Karpas-422 (cell line): ENCODE measurements around the gene CNTNAP1. TPM values are rescaled to one million over a fixed set of nuclear protein-coding genes. Genes with fewer than 3 reads are reported as not detected.
"Not testable (repeated sequence)": the region's sequence is repeated elsewhere in the genome, so short reads cannot be mapped to it uniquely, and the experiment has no call there.

Experiments used
- DNase-seq: peaks from one replicate; pipeline ENCODE4 v3.0.0-alpha.2; 2015
- H2AFZ ChIP-seq: fragments of 200-600 bp; sonication (generic); 2 replicates; pipeline ENCODE4 v1.6.1; 2014; ENCODE audit warnings: antibody characterized with exemption, low read length, mixed read lengths
- H3K27ac ChIP-seq: fragments of 200-600 bp; sonication (generic); 2 replicates; pipeline ENCODE4 v1.5.1; 2014; ENCODE audit warnings: mild to moderate bottlenecking, low read length, moderate library complexity
- H3K27me3 ChIP-seq: fragments of 200-600 bp; sonication (generic); 2 replicates; pipeline ENCODE4 v1.6.1; 2014; ENCODE audit warnings: low read length, mixed read lengths
- H3K36me3 ChIP-seq: fragments of 200-600 bp; sonication (generic); 2 replicates; pipeline ENCODE4 v1.6.1; 2014; ENCODE audit warnings: low read length, mixed read lengths; ENCODE audit not compliant: insufficient read depth
- H3K4me1 ChIP-seq: fragments of 200-600 bp; sonication (generic); 2 replicates; pipeline ENCODE4 v1.6.1; 2014; ENCODE audit warnings: mild to moderate bottlenecking, low read length, mixed read lengths
- H3K4me2 ChIP-seq: fragments of 200-600 bp; sonication (generic); 2 replicates; pipeline ENCODE4 v1.6.1; 2014; ENCODE audit warnings: low read length, low read depth, mild to moderate bottlenecking; ENCODE audit not compliant: poor library complexity, severe bottlenecking
- H3K4me3 ChIP-seq: fragments of 200-600 bp; sonication (generic); 2 replicates; pipeline ENCODE4 v1.5.1; 2014; ENCODE audit warnings: mild to moderate bottlenecking, antibody characterized with exemption, low read length, mixed read lengths
- H3K79me2 ChIP-seq: fragments of 200-600 bp; sonication (generic); 2 replicates; pipeline ENCODE4 v1.6.1; 2014; ENCODE audit warnings: mild to moderate bottlenecking, low read length, mixed read lengths
- H3K9ac ChIP-seq: fragments of 200-600 bp; sonication (generic); 2 replicates; pipeline ENCODE4 v1.6.0; 2014; ENCODE audit warnings: low read length
- H3K9me2 ChIP-seq: fragments of 200-600 bp; sonication (generic), shearing (Covaris generic); replicated peaks from 2 replicates; pipeline ENCODE4 v1.6.0; 2014; ENCODE audit warnings: mild to moderate bottlenecking, low read length, moderate library complexity; ENCODE audit not compliant: insufficient read depth
- H3K9me3 ChIP-seq: fragments of 300-700, 200-600 bp; sonication (generic); 2 replicates; pipeline ENCODE4 v1.6.1; 2014; ENCODE audit warnings: low read length, mixed read lengths
- H4K20me1 ChIP-seq: fragments of 200-600 bp; sonication (generic); 2 replicates; pipeline ENCODE4 v1.6.1; 2014; ENCODE audit warnings: mild to moderate bottlenecking, antibody characterized with exemption, low read length, low read depth; ENCODE audit not compliant: insufficient read depth
- total RNA-seq: library from RNA; depleted of rRNA; stranded (reverse); fragments of >200 nt; shearing (Covaris generic); gene quantifications from 2 replicates; pipeline ENCODE4 v1.2.3, GENCODE V29; 2014; ENCODE audit warnings: low replicate concordance

The CNTNAP1 gene
- total RNA-seq, 1 experiment from 2014 or later: 0.19 TPM

- Histone ChIP-seq H3K79me2 (no peaks in the 10 kb centered on the region), H3K9ac (no peak overlapping the region), H2AFZ (no peak overlapping the region), H3K4me3 (no peak overlapping the region), H3K9me3 (no peaks in the 10 kb centered on the region), H3K4me1 (no peaks in the 10 kb centered on the region), H3K36me3 (peaks cover 31% of the 10 kb centered on the region), H3K4me2 (no peak overlapping the region), H3K9me2 (no peaks in the 10 kb centered on the region), H3K27me3 (no peaks in the 10 kb centered on the region), H3K27ac (no peak overlapping the region), H4K20me1 (no peaks in the 10 kb centered on the region)
- peak; percentile 87 for DNase-seq
These were observed 38.8 kb downstream of the CNTNAP1 start for GRCh38 chr17:42720996-42721583.

GRCh38 chr17:42723636-42724035 lies 41.3 kb downstream of the CNTNAP1 start:
- H3K9me2 ChIP-seq: no peaks in the 10 kb centered on the region
- no peak overlapping the region for H3K9ac ChIP-seq
- no peak overlapping the region for H2AFZ ChIP-seq
- no peak overlapping the region for H3K27ac ChIP-seq
- no peak for DNase-seq
- H3K27me3 ChIP-seq: no peaks in the 10 kb centered on the region
- no peaks in the 10 kb centered on the region for H4K20me1 ChIP-seq
- no peak overlapping the region for H3K4me3 ChIP-seq
- no peaks in the 10 kb centered on the region for H3K79me2 ChIP-seq
- no peaks in the 10 kb centered on the region for H3K4me1 ChIP-seq
- H3K4me2 ChIP-seq: no peak overlapping the region
- H3K9me3 ChIP-seq: no peaks in the 10 kb centered on the region
- peaks cover 12% of the 10 kb centered on the region; the same call in 1 of the 2 replicates for H3K36me3 ChIP-seq

- Histone ChIP-seq H3K36me3 (peaks cover 5% of the 10 kb centered on the region; the same call in 1 of the 2 replicates), H3K9me2 (no peaks in the 10 kb centered on the region), H3K4me2 (no peak overlapping the region), H3K27me3 (no peaks in the 10 kb centered on the region), H3K9ac (no peak overlapping the region), H4K20me1 (no peaks in the 10 kb centered on the region), H2AFZ (no peak overlapping the region), H3K79me2 (no peaks in the 10 kb centered on the region), H3K27ac (no peak overlapping the region), H3K9me3 (no peaks in the 10 kb centered on the region), H3K4me3 (no peak overlapping the region), H3K4me1 (no peaks in the 10 kb centered on the region)
- no peak for DNase-seq
These were observed 42.8 kb downstream of the CNTNAP1 start for GRCh38 chr17:42725143-42725542.

- Histone ChIP-seq H3K79me2 (peaks cover 72% of the 10 kb centered on the region), H3K9ac (no peak overlapping the region)
- DNase-seq: no peak
These were observed 58.4 kb downstream of the CNTNAP1 start for GRCh38 chr17:42740699-42741098.

GRCh38 chr17:42742916-42743315 lies 60.6 kb downstream of the CNTNAP1 start:
- not testable (repeated sequence) for H3K27me3 ChIP-seq, H3K27ac ChIP-seq, H3K4me2 ChIP-seq, H3K4me3 ChIP-seq, H4K20me1 ChIP-seq, H3K9me3 ChIP-seq, H3K9ac ChIP-seq, H3K36me3 ChIP-seq, DNase-seq, H2AFZ ChIP-seq, H3K9me2 ChIP-seq
- Histone ChIP-seq H3K4me1 (peaks cover 18% of the 10 kb centered on the region), H3K79me2 (peaks cover 54% of the 10 kb centered on the region)

More at GRCh38 chr17:42740699-42741098, 58.4 kb downstream of the CNTNAP1 start:
- Histone ChIP-seq H3K4me1 (peaks cover 20% of the 10 kb centered on the region), H3K27ac (no peak overlapping the region), H3K4me2 (no peak overlapping the region), H2AFZ (no peak overlapping the region), H3K4me3 (no peak overlapping the region), H3K27me3 (no peaks in the 10 kb centered on the region), H4K20me1 (no peaks in the 10 kb centered on the region), H3K9me3 (no peaks in the 10 kb centered on the region), H3K36me3 (no peaks in the 10 kb centered on the region), H3K9me2 (no peaks in the 10 kb centered on the region)

GRCh38 chr17:42743595-42744282 lies 61.4 kb downstream of the CNTNAP1 start:
- H3K4me1 ChIP-seq: peaks cover 22% of the 10 kb centered on the region
- peaks cover 54% of the 10 kb centered on the region for H3K79me2 ChIP-seq
- H3K9ac ChIP-seq: peak overlapping the region; percentile 93
- no peaks in the 10 kb centered on the region for H3K9me2 ChIP-seq
- H3K4me2 ChIP-seq: peak overlapping the region; percentile 96
- H3K27ac ChIP-seq: peak overlapping the region; percentile 70
- 0 out of 2 replicates have a peak overlapping the region, but pooled peaks have one; percentile 21 for H2AFZ ChIP-seq
- H3K4me3 ChIP-seq: peak overlapping the region; percentile 80
- no peak for DNase-seq
- H3K36me3 ChIP-seq: no peaks in the 10 kb centered on the region
- H4K20me1 ChIP-seq: no peaks in the 10 kb centered on the region
- H3K9me3 ChIP-seq: no peaks in the 10 kb centered on the region
- H3K27me3 ChIP-seq: no peaks in the 10 kb centered on the region

GRCh38 chr17:42744283-42744805 lies 62.0 kb downstream of the CNTNAP1 start:
- no peaks in the 10 kb centered on the region for H3K27me3 ChIP-seq
- H3K4me2 ChIP-seq: peak overlapping the region; percentile 96
- no peaks in the 10 kb centered on the region for H4K20me1 ChIP-seq
- DNase-seq: peak; percentile 87
- H3K4me3 ChIP-seq: peak overlapping the region; percentile 80
- H3K36me3 ChIP-seq: no peaks in the 10 kb centered on the region
- H3K27ac ChIP-seq: peak overlapping the region; percentile 70
- H3K9me3 ChIP-seq: no peaks in the 10 kb centered on the region
- no peaks in the 10 kb centered on the region for H3K9me2 ChIP-seq
- H3K4me1 ChIP-seq: peaks cover 26% of the 10 kb centered on the region
- peaks cover 49% of the 10 kb centered on the region for H3K79me2 ChIP-seq
- H3K9ac ChIP-seq: peak overlapping the region; percentile 93
- H2AFZ ChIP-seq: 0 out of 2 replicates have a peak overlapping the region, but pooled peaks have one; percentile 21

- no peaks in the 10 kb centered on the region for H3K9me3 ChIP-seq
- peaks cover 26% of the 10 kb centered on the region for H3K4me1 ChIP-seq
- peak within 1 kb of the TSS; percentile 98 for H2AFZ ChIP-seq
- H3K4me3 ChIP-seq: peak within 1 kb of the TSS; percentile 80
- no peaks in the 10 kb centered on the region for H3K27me3 ChIP-seq
- H3K27ac ChIP-seq: peak within 1 kb of the TSS; percentile 70
- no peaks in the 10 kb centered on the region for H3K36me3 ChIP-seq
- DNase-seq: peak; percentile 97
- no peaks in the 10 kb centered on the region for H3K9me2 ChIP-seq
- no peaks in the 10 kb centered on the region for H4K20me1 ChIP-seq
- peaks cover 46% of the 10 kb centered on the region for H3K79me2 ChIP-seq
- peak within 1 kb of the TSS; percentile 96 for H3K4me2 ChIP-seq
- peak within 1 kb of the TSS; percentile 93 for H3K9ac ChIP-seq
These were observed 62.7 kb downstream of the CNTNAP1 start, which contains the start of gene EZH1 for GRCh38 chr17:42744806-42745617. Gene EZH1, minus strand, starts transcription at chr17:42745040. Its CDS starts 16,099 bp downstream, at chr17:42728941.
